ENCODE results near the gene GPR15.

The GPR15 gene

DNA sequence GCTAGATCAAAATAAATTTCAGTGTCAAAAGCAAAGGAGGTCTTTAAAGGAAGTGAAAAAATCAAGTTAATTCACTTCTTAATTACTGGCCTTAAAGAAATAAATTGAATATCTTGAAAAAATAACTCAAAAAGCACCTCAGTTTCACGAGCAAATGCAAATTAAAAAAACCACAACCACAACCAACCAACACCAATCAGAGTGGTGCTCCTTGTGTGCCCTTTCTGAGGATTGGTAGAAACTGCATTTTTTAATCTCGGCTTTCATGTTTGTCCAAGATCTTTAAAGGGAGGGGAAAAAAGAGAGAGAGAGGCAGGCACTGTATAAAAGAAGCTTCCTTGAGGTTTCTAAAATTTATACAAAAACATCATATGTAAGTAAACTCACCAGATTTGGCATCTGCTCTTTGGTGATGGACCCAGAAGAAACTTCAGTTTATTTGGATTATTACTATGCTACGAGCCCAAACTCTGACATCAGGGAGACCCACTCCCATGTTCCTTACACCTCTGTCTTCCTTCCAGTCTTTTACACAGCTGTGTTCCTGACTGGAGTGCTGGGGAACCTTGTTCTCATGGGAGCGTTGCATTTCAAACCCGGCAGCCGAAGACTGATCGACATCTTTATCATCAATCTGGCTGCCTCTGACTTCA lies at the start of gene GPR15:
TSS of gene GPR15 (plus strand) at position 357 of the 653 bp plus-strand sequence. CDS start at position 413, 56 bp downstream.
- DNase-seq = no peak

DNA sequence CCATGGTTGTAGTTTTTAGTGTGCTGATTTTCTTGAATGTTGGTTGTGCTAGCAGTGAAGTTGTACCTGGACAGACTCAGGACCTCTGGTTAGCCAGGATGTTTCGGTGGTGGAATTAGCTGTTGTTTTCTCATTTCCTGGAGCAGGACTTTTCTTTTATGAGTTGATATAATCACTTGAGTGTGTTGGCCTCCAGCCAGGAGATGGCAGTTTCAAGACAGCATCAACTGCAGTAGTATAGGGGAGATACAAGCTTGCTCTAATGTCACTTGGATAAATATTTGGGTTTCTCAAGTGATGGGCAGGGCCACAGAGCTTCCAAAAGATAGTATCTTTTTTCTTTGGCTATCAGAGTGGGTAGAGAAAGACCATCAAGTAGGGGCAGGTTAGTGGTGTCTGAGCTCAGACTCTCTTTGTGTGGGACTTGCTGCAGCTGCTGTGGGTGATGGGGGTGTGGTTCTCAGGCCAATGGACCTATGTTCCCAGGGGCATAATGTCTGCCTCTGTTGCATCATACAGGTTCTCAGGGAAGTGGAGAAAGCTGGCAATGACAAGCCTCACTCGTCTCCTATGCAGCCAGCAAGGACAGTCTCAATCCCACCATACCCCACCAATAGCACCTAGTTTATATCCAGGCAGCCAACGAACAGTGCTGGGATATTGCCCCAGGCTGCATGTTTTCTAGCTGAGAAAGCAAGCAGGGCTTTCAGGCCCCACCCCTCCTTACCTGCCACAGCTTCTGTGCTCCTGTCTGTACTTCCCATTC lies 48.9 kb upstream of the GPR15 start:
- no peak for DNase-seq

DNA sequence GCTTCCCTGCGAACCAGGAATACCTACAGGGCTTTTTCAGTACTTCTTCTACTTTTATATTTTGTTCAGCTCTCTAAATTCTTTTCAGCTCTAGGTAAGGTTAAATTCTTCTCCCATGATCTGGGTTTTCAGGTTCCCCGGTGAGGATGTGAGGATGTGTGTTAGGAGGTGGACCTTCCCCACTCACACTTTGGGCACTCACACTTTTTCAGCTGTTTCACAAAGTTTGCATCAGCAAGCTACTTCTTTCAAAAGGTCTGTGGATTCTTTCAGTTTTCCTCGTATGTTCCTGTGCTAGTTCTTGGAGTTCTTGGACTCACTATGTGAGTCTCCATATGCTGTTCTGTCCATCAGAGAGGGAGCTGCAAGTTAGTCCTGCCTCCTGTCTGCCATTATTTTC lies 48.2 kb upstream of the GPR15 start:
- DNase-seq = no peak

DNA sequence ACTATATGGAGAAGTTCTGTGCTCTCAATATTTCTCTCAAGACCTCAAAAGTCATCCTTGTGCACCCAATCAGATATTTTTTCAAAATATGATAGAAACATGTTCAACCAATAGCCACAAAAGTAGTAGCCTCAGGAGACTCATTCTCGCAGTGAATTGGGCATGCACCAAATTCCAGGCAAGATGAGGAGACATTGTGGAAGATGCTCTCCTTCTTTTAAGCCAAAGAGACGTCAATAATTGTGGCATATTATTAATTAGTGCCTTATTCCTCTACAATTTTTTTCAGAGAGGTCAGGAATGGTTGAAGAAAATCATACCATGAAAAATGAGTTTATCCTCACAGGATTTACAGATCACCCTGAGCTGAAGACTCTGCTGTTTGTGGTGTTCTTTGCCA lies 34.4 kb upstream of the GPR15 start, which contains the start of gene OR5K2:
TSS of gene OR5K2 (plus strand) at position 301 of the 400 bp plus-strand sequence. CDS start at position 301, 0 bp downstream.
- no peak for DNase-seq

DNA sequence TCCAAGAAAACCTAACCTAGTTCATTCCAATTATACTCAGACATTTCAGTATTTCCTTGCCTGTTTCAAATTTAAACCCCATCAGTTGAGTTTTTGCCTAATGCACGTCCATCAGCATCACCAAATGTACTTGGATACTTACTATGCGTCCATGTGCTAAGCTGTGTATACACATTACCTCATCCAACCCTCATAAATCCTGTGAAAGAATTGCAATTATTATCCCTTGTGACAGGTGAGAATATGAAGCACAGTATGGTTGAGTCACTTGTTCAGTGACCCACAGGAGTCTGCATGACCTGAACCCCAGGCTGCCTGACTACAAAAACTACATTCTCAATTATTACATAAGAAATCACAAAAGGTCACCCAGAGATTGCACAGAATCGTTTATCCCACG lies 31.8 kb upstream of the GPR15 start:
- DNase-seq = no peak

DNA sequence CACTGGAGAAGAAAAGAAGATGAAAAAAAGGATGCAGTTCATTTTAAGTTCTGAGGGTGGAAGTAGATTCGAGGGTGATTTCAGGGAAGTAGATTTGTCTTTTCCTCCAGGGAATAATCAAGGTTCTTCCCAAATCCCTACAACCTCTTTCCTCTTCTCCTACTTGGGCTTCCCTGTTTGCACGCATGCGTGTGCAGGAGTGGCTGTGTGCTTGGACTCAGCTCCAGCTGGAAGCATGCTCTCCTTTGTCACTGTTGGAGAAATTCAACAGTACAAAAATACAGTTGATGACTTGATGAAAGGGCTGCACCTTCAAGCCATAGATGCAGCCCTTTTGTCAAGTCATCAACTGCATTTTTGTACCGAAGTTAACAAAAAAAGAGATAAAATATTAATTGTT lies 30.5 kb upstream of the GPR15 start:
- no peak for DNase-seq

DNA sequence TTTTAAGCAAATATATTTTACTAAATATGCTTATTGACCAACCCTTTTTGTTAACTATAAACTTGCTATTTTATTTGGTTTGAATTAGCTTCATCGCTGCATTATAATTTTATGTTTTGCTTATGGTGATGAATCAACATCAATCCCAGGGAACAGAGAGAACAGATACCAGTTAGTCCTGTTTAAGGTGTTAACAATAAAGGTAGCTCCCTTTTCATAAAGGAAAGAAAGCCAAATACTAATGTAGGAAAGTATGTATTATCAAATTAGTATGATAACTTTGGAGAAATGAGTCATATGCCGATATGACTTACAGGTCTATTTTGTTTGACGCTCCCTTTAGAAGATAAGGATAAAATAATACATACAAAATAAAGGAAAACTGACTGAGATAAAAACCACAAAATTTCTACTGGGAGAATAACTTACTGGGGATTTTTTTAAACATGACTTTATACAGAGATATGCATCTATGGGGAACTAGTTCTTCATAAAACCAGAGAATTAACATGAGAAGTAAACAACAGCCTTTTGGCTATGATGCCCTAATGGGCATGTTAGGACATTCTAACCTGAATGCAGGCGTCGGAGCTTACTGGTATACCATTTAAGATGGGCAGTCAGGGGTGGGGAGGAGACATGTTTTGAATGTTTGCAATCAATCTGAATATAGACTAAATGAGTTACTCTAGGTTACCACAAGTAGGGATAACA lies 29.8 kb upstream of the GPR15 start:
- DNase-seq = no peak

DNA sequence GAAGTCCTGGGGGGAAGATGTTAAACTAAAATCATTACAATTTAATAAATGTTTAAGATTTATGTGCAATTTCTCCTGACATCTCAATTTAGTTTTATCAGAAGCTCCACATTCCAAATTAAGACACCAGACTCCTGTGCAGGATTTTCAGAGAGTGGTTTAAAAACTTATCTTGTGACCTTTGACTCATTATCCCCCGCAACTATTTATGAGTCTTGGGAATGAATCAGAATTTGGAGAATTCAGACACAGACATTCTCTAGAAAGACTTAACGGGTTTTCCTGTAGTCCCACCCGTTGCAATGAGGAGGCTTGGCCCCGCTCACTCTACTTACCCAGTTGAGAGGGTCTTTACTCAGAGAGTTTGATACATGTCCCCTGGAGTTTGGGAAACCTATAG lies 27.2 kb upstream of the GPR15 start:
- DNase-seq = no peak

DNA sequence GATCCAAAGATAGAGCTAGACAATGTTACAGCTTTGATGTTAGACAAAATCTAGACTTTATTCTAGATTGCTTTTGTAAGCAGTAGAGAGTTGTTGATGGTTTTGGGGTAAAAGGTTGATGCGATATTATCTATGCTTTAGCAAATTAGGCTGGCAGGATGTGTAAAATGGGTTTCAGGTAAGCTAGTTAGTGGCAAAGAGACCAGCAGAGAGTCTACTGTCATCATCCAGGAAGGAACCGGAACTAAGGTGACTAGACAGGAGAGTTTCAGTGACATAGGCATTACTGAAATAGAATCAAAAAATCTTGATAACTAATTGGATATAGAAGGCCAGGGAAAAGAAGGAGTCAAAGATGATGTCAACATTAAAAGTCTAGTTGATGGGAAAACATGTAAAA lies 23.2 kb upstream of the GPR15 start:
- DNase-seq = no peak

DNA sequence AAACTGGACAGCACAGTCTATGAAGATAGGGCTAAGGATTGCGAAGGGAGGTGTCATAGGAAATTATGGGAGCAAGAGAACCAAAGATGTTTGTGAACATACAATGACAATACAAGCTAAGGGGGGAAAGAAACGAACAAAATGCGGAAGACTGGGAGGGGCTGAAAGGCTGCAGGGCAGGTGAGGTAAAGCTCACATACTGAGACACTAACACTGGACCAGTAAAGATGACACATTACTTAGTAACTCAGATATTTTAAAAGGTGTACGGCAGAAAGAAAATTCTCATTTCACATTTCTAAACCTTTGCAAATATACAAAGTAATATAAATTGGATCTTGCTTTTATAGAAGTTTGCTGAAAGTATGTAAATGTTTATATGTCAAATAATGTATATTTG lies 19.2 kb upstream of the GPR15 start:
- DNase-seq = no peak

DNA sequence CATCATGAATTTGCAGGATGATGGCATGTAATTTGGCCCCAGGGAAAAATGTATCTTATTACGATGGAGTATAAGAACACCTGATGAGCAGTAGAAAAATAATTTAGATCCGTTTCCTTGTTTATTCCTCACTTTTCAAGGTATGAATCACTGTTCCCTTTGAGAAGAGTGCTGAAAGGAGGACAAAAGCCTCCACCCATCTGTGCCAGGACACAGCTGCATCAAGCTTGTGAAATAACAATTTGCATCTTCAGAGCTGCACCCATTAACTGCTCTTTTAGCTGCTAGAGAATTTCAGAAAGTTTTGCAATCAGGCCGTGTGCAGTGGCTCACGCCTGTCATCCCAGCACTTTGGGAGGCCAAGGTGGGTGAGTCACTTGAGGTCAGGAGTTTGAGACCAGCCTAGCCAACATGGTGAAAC lies 18.7 kb upstream of the GPR15 start:
- no peak for DNase-seq

DNA sequence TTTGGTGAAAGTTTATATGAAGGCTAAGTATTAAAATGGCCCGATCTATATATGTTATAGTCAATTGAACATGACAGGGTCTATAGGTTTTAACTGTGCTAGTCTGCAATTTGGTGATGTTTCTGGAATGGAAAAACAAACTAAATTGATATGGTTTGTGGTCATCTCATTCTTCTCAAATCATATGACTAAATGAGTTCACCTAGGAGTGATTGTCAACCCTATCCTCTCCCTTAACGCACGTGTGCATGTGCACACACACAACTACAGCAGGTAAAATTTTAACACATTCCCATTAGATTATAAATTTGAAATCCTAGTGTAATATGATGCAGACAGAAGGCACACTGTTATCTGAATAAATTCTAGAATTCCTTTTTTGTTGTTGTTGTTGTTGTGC lies 18.0 kb upstream of the GPR15 start:
- no peak for DNase-seq

DNA sequence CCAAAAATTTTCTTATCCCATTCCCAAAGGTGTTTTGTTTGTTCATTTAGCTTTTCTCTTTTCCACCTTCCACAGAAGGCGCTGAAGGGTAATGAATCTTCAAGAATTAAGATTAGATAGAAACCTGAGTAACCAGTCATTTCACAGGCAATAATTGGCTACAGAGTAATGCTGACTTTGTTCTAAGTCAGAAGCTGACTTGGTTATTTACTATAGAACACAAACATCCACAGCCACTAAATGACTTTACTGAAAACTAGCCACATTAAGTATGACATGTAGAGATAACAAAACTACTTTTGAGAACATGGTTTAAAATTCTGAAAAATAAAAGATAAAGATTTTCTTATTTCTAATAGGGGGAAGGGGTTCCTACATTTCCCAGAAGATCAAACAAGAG lies 16.8 kb upstream of the GPR15 start:
- DNase-seq = no peak

DNA sequence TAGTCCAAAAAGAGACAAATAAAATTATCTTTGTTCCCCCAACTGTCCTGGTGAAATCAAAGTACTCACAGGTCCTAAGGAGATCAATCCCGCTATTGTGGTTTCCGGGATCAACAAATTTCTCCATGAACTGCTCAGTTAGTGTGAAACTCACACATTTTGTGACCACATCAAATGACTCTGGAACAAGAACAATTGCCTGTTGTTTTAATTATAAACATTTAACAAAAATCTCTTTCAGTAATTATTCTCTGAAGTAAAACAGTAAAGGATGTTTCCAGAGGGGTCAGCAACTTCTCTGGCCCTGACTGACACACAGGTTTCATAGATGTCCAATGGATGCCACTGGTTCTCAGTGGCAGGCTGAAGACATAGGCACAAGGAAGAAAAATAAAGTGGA lies 13.0 kb upstream of the GPR15 start:
- no peak for DNase-seq

DNA sequence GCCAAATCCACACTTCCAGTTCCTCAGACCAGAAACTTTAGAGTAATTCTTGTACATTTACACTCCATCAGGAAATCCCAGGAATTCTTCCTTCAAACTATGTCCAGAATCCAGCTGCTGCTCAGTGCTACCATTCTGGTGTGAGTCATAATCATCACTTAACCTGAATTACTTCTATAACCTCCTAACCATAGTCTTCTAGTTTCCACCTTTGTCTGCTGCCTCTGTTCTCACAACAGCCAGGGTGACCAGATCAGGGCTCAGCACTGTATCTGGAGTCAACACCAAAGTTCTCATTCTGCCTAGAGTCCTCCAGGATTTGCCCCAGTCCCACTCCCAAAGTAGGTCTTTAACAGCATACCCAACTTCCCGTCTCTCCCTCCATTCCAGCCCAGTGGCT lies 12.4 kb upstream of the GPR15 start:
- no peak for DNase-seq

DNA sequence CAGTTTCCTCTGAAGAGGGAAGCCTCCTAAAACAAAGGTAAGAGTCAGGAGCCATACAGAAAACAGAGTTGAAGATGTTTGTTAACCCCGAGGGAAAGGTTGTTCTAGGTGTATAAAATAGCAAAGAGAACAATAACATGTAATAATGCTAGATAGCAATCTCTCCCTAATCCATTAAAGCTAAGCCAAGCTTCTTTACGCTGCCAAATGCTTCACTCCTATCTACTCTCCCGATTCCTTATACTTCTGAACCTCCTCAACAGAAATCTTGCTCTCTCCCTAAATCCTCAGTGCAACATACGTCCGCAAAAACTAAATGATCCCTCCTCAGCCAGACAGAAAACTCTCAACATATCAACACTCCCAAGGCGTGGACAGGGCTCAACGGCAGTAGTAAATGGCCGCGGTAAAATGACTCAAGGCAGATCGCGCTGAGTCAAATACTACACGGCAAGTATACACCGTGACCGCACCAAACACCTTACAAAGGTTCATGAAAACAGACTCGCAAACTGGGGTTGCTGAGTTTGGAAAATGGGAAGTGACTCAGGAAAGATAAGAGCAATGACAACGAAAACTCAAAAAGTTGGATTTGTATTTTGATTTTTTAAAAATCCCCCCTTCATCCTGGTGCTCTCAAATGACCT lies 9.8 kb upstream of the GPR15 start:
- peak; percentile 43 for DNase-seq

DNA sequence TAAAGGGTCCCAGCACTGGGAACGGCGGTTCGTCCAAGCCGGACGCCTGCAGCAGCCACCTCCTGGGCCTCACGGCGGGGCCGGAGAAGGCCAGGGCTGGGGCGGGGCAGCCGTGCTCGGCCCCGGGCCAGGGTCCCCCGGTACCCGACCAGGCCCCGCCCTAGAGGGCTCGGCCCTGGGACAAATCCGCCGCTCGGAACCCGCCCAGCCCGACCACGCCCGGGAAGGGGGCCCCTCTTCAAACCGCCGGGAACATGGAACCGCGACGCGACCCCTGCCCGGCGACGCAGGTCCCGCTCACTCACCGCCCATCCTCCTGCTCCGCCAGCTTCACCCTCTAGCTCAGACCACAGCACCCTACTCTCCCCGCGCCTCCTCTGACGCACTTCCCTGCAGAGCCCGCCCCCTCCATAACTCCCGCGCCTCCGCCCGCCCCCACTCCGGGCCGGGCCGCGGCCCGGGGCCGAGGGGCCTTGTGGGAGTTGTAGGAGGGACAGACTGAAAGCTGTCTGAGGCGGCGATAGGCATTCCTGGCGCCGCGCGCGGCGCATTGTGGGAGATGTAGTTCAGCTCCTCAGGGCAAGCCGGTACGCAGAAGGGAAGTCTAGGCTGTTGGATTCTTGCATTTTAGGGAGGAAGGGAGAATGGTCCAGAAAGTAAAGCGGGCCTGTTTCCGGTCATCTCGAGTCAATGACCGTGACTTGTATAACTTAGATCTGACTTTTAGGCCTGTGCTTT lies 9.1 kb upstream of the GPR15 start, which contains the start of gene CLDND1:
TSS of gene CLDND1 (minus strand) at position 359 of the 738 bp plus-strand sequence. CDS start 1,478 bp downstream, outside the sequence.
- peak; percentile 90 for DNase-seq

DNA sequence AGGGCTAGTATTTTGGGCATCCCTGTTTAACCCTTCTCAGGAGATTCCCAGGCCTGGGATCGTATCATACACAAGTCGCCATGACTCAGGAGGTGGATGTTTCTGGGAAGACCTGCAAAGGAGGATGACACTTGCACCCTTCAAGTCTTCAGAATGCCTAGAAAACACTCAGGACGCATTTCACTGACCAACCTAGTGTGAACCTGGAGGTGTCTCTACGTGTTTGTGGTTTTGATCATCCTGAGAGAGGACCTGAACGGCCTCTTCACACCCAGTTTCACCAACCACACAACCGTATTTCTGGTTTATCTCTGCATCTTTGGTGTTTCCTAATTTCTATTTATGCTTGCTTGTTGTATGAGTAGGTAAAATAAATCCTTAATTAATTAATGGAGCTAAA lies 6.3 kb upstream of the GPR15 start:
- DNase-seq = no peak

DNA sequence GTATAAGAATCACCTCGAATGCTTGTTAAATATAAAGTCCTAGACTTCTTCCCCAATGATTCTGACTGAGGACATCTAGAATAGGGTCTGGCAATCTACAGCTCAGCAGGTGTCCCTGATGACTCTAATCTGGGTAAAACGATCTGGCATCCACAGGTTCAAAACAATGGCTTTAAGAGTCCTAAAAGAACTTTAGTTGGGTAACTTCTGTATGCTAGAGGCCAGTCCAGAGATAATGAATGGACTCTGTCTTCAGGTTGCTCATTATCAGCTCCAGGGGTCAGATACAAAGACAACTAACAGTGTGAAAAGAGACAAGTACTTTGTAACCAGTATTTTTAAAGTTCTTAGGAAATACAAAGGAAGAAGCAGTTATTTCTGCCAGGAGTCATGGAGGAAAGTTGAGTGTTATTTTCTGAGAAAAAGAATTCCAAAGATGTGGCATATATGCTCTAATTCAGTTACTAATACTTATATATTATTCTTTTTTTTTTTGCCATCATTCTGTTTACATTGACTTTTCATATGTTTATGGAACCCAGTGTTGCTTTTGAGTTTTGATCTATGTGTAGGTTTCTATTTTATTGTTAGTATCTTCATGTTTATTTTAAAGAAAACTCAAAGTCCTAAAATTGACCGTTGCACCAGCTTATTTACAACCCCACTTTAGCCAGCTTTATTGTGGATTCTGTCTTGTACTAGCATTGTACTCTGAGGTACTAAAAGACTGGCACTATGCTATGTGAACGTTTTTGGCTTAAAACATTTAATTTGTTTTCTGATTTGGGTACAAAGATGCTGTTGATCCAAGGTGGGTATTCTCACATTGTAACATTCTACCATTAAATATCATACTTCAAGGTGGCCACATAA lies 3.1 kb upstream of the GPR15 start:
- DNase-seq = no peak

DNA sequence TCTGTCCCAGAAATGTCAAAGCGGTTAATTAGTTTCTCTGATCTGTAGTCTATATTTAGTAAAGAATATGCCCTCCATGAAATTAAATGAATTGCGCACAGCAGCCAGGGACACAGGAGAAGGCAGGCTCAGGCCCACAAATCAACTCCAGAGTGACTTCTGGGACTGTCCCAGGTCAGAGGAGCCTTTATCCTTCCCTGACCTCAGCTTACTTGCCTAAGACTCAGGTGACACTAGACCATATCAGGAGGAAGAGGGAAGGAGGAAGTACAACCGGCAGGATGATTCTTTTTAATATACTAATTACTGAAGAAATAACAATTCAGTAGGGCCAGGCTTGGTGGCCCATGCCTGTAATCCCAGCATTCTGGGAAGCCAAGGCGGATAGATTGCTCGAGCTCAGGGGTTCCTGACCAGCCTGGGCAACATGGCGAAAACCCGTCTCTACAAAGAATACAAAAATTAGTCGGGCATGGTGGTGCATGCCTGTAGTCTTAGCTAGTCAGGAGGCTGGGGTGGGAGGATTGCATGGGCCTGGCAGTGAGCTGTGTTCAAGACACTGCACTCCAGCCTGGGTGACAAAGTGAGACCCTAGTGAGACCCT lies 1.8 kb upstream of the GPR15 start:
- no peak for DNase-seq

DNA sequence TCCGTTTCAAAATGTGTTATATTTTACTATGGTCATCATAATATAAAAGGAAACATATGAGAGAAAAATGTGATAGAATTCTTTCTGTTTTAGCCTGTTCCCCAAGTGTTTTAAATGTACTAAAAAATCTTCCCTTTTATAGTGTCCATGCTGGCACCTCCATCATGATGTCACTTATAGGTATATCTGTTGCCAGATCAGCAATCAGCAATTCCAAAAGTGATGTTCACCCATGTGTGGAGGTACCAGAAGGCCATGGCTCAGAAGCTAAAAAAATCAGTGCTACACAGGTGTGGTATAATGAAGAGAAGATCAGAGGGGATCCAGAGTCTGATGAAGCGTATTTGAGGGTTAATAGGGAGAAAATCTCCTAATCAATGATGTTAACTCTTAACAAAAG lies 1.1 kb upstream of the GPR15 start:
- DNase-seq = no peak

All from COR-L47 (cell line).